DLD1 (cell line): ENCODE results near the gene ARID1B.
"Not testable (repeated sequence)": the region's sequence is repeated elsewhere in the genome, so short reads cannot be mapped to it uniquely, and the experiment has no call there.

Experiments used
- in situ Hi-C: cut with HindIII; loops from 2 replicates; pipeline ENCODE4 v1.10.0; 2017; ENCODE audit warnings: low sequenced_read_pairs

The ARID1B gene

DNA sequence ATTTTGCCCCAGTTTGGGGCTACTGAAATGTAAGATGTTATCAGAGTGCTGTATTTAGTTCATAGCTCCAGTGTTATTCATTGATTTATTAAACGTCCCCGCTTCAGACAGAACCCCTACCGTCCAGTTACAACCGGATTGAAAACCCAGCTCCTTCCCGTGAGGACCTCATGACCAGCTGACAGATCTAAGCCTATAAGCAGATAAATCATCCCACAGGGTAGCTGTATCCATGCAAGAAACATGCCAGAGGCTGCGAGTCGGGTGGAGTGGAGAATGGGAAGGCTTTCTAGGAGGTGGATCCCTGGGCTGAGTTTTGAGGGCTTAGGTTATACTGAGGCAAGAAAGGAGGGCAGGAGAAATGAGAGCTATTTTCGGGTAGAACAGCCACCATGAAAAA, 260.0 kb downstream of the ARID1B start:
- in situ Hi-C loops = no loop called here

DNA sequence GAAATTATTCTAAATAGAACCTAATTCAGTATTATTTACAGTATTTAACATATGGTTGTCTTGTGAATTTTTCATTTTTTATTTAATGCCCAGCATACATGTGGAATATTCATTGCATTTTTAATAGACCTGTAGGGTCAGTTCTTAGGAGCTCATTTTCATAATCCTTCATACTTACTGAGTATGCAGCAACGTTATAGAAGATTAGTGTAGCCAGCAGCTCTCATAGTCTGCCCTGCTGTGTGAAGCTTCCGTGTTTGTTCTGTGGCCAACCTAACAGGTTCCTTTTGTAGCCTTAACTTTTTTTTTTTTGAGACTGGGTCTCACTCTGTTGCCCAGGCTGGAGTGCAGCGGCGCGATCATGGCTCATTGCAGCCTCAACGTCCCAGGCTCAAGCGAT, 261.4 kb downstream of the ARID1B start:
- in situ Hi-C loops = no loop called here

DNA sequence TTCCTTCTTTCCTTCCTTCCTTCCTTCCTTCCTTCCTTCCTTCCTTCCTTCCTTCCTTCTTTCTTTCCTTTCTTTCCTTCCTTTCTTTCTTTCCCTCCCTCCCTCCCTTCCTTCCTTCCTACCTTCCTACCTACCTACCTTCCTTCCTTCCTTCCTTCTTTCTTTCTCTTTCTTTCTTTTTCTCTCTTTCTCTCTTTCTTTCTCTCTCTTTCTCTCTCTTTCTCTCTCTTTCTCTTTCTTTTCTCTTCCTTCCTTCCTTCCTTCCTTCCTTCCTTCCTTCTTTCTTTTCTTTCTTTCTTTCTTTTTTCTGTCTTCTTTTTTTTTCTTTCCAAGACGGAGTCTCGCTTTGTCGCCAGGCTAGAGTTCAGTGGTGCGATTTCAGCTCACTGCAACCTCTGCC, 262.5 kb downstream of the ARID1B start:
- in situ Hi-C loops = not testable (repeated sequence)

DNA sequence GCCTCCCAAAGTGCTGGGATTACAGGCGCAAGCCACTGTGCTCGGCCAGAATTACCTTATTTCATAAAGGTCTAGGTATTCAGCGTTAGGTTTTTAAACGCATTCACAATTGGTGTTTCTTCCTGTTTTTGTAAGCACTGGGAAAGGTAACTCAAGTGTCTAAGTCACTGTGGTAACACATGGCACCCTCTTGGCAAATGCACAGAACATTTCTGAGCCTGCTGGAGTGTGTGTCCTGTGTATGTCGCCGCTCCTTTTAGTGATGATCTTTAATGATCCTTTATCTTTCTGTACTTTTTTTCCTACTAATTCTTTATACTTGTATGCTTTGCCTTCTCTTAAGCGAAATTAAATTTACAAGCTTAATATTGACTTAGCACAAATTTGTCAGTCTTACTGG, 263.0 kb downstream of the ARID1B start:
- in situ Hi-C loops = no loop called here

DNA sequence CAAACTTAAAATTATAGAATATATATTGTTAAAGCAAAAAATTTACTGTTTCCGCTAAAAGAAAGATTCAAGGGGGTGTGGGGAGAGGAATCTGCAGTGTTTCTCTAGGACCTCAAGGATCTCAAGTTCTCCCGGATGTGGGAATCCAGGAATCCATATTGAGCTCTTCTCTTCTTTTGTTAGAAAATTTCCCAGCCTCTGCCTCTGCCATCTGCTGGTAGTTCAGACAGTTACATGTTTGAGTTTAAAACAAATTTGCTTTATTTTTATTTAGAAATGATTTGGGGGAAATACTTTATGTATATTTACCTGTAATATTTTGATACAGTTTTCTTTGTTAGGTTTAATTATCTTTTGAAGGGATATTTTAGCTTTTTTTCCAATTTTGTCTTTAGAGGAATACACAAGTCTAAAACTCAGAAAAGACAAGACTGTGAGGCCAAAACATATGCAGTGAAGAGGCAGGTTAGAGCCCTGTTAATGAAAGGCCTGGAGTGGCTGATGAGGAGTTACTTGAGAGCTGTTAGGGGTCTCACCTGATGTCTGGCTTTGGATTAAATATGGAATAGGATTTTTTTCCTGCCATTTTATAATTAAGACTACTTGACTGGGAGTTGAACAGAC, 268.8 kb downstream of the ARID1B start:
- in situ Hi-C loops = no loop called here

DNA sequence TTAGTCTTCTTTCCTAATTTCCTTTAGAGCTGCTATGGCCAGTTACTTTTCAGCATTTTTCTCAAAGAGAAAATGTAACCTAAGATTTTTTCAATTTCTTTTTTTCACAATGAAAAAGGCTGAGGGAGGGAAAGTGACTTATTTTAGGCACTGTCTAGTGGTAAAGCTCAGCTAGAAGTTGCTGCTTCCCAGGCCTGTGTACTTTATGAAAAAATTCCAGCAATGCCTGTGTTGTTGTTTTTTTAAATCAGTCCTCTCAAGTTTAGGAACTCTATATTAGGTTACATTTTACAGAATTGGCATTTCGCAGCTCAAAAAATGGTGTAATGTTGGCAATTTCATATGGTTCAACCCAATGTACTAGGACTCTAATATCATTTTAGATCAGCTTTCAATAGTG, 269.6 kb downstream of the ARID1B start:
- in situ Hi-C loops = no loop called here

DNA sequence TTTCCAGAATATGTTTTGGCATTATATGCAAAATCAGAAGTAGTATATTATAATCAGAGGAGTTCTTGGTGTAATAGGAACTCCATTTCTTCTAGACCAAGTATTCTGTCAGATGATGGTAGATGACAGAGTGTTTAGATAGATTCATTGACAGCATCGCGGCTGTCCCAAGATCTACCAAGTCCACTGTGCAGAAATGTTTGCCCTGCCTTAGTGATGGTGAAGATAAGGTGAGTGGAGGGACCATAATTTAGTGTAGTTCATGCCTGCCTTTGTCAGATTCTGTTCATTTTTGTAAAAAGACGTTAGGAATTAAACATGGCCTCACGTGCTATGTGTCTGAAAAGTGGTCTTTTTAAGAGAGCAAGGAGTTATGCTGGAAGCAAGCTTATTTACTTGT, 270.1 kb downstream of the ARID1B start:
- in situ Hi-C loops = no loop called here

DNA sequence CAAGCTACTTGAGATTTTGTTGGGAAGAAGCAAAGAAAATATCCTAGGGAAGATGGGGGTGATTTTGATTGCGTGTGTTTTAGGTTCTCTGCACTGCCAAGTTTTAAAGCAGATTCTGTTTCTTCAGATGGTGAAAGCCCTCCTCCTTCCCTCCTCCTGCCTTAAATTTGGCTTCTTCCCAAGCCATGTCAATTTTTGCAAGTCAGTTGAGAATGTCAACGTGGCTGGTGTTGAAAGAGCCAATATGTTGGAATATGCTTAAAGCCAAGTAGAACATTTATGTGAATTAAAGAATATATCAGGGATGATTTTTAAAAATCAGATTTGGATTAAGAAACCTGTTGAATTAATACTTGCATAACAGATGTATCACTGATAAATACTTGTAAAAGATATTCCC, 270.8 kb downstream of the ARID1B start:
- in situ Hi-C loops = no loop called here

DNA sequence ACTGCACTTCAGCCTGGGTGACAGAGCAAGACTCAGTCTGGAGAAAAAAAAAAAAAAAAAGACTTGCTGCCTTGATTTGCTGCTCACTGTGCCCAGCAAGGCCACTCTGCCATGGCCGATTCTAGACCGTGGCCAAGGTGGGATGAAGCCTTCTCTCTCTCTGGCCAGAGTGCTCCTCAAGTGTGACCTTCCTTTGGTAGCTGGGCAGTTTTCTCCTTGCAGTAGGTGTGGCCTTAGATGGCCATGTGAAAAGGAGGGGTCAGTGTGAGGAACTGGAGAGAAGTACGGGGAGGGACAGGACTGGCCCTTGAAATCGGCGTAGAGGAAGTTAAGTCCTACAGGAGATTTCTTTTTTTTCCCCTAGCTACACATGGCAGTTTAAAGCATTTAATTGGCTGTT, 272.0 kb downstream of the ARID1B start:
- in situ Hi-C loops = no loop called here

DNA sequence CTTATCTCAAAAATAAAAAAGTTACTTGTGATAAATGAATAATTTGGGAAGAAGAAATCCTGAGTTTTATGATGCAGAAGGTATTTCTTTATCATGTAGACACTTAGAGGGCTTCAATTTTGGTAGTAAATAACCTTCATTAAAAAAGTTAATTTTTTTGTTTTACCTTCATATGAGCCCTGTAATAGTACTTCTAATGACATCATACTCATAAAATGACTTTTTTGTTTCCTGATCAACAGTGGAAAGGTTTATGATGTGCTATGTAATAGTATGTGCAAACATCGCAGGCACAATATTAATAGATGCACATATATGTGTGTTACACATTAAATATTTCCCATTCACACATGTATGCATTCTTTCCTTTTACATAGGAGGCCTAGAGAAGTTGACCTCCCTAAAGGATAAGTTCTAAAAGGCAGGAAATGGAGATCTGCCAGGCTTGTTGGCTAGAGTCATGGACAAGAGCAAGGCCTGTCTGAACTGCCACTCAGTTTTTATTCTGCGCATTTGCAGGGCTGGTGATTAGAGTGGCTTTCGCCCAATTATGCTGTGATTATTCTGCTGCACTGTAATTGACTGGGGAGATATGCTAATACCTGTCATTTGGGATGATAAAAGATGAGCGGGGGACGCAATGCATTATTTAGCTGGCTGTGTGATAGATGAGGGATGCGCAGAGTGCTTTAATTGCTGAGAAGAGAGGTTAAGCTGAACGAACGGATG, 273.5 kb downstream of the ARID1B start:
- in situ Hi-C loops = no loop called here

DNA sequence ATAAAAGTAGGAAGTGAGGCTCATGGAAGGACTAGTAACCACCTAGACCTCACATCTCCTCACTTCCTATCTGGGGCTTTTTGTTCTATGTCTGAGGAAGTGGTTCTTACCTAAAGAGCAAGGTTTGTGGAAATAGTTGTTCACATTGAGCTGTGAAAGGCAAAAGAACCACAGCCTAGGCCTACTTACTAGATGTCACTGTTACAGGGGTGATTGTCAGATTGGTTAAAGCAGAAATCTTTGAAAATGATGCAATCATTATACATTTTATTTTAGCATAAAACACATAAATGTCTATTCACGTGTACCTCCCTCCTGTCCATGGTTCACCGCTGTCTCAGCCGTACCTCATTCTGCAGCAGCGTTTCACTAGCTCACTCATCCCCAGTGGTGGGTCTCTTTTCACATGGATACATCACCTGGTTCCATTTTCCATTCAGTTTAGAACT, 277.4 kb downstream of the ARID1B start:
- in situ Hi-C loops = no loop called here

DNA sequence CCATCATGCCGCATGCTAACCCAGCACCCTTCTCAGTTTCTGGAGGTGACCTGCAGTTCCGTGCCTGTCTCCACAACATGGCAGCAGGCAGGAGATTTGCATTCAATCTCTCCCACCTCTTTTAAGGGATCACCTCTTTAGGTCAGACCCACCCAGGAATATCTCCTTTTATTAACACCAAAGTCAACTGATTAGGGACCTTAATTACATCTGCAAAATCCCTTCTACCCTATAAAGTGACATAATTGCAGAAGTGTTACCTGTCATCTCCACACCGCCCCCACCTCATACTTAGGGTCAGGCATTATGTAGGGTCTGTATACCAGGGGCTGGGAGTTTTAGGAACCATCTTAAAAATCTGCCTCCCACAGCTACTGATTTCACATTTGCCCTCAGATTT, 278.7 kb downstream of the ARID1B start:
- in situ Hi-C loops = no loop called here

DNA sequence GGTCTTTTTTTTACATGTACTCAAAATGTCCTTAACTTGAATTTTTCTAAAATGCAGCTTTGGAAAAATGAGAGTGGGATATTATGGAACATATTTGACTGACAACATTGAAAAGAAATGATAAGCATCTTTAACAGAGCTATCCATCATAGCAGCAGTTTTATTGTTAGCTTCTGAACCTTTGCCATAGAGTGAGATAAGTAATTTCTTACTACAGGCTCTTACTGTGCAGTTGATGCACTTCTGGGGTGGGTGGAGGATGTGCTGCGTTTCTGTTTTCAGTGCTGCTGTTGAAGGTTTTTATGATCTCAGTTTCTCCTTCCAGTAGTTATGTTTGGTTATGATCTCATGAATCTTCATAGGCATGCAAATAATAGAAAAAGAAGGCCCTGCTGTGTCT, 279.1 kb downstream of the ARID1B start:
- in situ Hi-C loops = no loop called here

DNA sequence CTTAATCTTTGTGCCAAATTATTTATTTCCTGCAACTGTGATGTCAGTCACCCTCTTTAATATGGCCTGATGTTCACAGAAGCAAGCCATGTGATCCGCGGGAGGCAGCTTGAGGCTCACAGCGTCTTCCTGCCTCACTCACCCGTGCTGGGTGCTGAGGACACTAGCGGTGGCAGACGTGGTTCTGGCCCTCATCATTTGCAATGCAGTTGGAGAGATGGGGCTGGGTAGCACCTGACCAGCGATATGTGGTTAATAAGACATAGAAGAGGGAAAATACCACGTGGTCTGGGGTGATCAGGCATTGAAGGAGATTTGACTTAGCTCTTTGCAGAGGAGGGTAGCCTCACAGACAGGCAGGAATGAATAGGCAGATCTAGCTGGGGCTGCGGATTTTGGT, 281.4 kb downstream of the ARID1B start:
- in situ Hi-C loops = no loop called here

DNA sequence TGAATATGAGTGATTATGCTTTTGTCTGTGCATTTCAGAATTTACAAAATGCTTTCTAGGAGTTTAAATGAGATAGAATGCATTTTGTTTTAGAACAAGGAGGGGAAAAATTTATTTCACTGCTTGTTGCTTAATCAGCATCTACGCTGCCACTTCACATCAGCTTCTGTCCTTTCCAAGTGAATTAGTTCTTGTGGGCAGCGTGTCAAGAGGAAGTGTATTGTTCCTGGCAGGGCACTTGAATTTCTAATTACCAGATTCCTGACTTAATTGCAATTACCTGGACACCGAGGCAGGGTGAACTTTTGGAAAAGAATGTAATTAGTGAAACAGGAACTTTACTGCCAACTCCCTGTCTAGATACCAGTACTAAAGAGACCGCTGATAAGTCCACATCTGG, 282.6 kb downstream of the ARID1B start:
- in situ Hi-C loops = no loop called here

DNA sequence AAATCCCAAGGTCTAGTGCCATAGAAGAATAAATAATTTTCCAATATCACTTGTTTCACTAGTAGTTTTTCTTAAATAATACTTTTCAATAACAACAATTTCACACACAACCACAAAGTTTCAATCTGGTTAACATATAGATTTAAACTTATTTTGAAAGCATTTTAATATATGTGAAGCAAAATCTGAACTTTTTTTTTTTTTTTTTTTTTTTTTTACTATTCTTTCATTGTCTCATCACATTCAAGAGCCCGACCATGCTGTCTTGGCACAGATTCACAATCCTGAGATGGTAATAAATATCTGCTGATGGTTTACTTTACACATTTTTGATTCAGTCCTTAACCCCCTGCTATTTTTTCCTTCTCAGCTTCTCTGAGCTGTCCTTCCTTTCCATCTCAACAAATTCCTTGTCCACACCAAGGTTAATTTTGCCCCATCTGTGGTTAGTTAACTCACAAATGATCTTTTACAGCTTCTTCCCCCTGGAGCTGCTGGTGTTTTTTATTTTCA, 283.3 kb downstream of the ARID1B start:
- in situ Hi-C loops = no loop called here

DNA sequence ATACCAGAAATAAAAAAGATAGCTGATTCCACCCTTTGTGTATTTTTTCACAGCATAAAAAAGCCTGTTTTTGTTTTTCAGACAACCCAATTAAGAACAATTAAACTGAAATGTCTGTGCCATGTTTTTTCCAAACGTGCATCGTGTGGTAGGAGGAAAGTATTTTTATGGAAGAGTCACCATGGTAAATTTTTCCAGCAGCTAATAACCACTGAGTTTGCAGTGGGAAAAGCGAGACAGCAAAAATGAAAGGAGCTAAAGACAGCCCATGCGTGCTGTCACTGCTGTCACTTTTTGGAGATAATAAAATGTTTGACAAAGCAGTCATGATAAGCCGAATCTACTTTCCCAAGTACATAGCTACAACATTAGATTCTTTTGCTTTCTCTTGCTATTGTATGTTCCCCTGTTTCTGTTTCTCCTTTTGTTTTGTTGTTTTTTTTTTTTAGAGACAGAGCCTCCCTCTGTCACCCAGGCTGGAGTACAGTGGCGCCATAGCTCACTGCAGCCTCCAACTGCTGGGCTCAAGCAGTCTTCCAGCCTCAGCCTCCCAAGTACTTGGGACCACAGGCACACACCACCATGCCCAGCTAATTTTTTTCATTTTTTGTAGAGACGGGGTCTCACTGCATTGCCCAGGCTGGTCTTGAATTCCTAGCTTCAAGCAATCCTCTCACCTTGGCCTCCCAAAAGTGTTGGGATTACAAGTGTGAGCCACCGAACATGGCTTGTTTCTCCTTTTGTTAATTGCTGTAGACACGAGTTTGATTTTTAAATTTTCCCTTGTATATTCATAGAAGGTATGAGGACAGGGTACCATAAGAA, 284.8 kb downstream of the ARID1B start:
- in situ Hi-C loops = no loop called here

DNA sequence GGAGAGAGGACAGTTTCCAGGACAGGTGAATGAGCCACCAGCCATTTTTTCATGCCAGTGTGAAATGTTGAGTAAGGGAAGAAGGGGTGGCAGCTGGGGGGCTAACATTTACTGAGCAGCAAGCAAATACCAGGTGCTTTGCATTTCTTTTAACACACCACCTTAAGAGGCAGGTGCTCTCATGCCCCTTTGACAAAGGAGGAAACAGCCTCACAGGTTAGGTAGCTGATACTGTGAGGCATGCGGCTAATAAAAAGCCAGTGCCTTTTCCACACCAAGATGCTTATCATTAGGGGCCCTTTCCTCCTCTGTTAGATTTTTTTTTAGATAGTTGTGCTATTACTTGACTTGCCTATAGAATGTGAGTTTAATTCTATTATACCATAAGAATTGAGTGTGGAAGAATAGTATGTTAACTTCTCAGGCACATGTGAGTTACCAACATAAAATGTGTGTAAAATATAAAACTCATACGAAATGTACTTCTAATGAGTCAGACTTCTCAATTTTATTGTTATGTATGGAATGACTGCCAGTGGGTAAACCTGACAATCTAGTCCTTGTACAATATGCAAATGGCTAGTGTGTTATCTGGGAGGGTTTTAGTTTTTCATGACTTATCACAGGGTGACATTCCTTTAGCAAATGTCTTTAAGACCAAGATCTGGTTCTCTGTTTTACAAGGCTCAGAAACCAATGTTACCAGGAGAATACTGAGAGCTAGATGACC, 286.2 kb downstream of the ARID1B start:
- in situ Hi-C loops = no loop called here

DNA sequence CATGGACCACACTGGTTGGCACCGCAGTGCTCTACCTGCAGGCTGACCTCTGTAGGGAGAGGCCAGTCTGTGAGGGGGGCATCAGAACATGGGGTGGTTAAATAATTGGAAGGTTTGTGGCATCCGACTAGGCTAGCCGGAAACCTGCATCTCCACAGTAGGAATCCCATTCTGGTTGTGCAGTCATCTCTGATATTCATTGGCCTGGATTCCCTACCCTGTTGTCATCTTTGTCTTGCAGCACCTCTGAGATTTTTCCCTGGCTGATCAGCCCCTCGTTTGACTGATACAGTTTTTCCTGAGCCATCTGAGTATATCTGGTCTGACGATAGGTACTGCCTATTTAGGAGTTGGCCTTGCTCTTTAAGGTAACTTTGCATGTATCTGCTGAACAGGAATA, 286.7 kb downstream of the ARID1B start:
- in situ Hi-C loops = no loop called here

DNA sequence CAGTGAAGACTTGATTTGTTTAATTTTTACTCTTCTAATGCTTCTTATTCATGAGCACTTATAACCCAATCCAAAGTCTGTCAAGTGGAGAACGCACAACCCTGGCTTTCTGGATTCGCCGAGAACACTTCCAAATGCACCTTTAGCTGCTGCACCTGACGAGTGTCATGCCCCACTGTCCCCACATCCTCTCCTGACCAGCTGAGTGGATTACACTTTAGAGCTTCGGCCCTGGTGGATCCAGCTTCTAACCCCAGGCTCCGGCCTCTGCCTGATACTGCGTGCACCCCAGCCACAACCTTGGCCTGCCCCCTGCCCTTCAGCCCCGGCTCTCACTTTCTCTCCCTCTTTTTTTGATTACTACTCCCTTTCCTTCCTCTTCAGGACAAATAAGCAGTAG, 287.3 kb downstream of the ARID1B start:
- in situ Hi-C loops = no loop called here

DNA sequence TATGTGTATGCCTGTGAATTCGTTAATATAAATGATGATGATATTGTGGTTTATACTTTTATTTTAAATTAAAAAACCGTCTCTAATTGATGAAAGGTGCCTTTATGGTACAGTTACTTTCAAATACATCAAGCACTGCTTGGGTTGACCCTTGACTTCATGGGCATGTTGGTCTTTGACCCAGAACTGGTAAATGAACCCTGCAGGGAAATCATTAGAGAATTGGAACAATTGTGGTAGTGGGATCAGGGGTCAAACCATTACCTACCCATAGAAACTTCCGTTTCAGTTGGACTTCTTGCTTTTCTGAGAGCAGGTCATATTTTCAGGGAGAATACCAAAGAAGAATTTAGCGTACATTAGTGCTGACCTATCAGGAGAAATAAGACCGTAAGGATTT, 288.2 kb downstream of the ARID1B start:
- in situ Hi-C loops = no loop called here
